CD14-positive monocyte (primary cell): ENCODE data around the gene STRN3. TPM values are rescaled to one million over a fixed set of nuclear protein-coding genes. Genes with fewer than 3 reads are reported as not detected.
"Not testable (repeated sequence)": the region's sequence is repeated elsewhere in the genome, so short reads cannot be mapped to it uniquely, and the experiment has no call there.

Experiments
- DNase-seq, 3 donors: peaks; one replicate each; pipeline ENCODE4 v3.0.0-alpha.2; 2011 to 2022
- H2AFZ ChIP-seq: 2 replicates; pipeline ENCODE4 v1.6.0; 2012; ENCODE audit warnings: mild to moderate bottlenecking, low read depth, low read length, inconsistent platforms; ENCODE audit not compliant: insufficient read depth, poor library complexity, severe bottlenecking
- H3K27ac ChIP-seq, 2 donors: 1 replicate in 1 of 2; 2 replicates in 1 of 2; pipeline ENCODE4 v1.5.1; 2012 to 2013; ENCODE audit warnings: low read length in 2 of 2, control low read depth in 1 of 2, inconsistent platforms in 1 of 2, low read depth in 1 of 2, mild to moderate bottlenecking in 1 of 2
- H3K27me3 ChIP-seq, 2 donors: one replicate each; pipeline versions ENCODE4 v1.6.0 to v1.6.1; 2011 to 2013; ENCODE audit warnings: low read length in 2 of 2; ENCODE audit not compliant: control insufficient read depth in 2 of 2, insufficient read depth in 2 of 2
- H3K36me3 ChIP-seq, 2 donors: replicated peaks in 1 of 2; 1 replicate in 1 of 2; 2 replicates in 1 of 2; pipeline versions ENCODE4 v1.5.1 to v1.6.1; 2012 to 2013; ENCODE audit warnings: low read length in 2 of 2, control low read depth in 1 of 2, inconsistent platforms in 1 of 2, mild to moderate bottlenecking in 1 of 2; ENCODE audit not compliant: insufficient read depth in 2 of 2, control insufficient read depth in 1 of 2
- H3K4me1 ChIP-seq, 2 donors: 1 replicate in 1 of 2; 2 replicates in 1 of 2; pipeline versions ENCODE4 v1.5.1 to v1.6.1; 2012 to 2013; ENCODE audit warnings: low read length in 2 of 2, control low read depth in 1 of 2, inconsistent platforms in 1 of 2, mild to moderate bottlenecking in 1 of 2, moderate library complexity in 1 of 2; ENCODE audit not compliant: insufficient read depth in 2 of 2, control insufficient read depth in 1 of 2
- H3K4me2 ChIP-seq: replicated peaks from 2 replicates; pipeline ENCODE3; 2012; ENCODE audit warnings: low read length, moderate library complexity, mild to moderate bottlenecking; ENCODE audit not compliant: poor library complexity, severe bottlenecking; ENCODE audit errors: extremely low read depth
- H3K4me3 ChIP-seq, 3 experiments: fragments of 200-600 bp in 1 of 3; sonication (generic) in 1 of 3; replicated peaks in 1 of 3; 1 replicate in 2 of 3; 2 replicates in 1 of 3; pipeline ENCODE4 v1.5.1; 2011 to 2013; ENCODE audit warnings: low read length in 3 of 3, mild to moderate bottlenecking in 3 of 3, control low read depth in 2 of 3, low read depth in 2 of 3, inconsistent platforms in 1 of 3, moderate library complexity in 1 of 3
- H3K79me2 ChIP-seq: 2 replicates; pipeline ENCODE4 v1.6.0; 2012; ENCODE audit warnings: mild to moderate bottlenecking, control low read depth, inconsistent platforms, low read length, moderate library complexity; ENCODE audit not compliant: insufficient read depth
- H3K9ac ChIP-seq: 2 replicates; pipeline ENCODE4 v1.6.0; 2017; ENCODE audit warnings: low read length, mild to moderate bottlenecking; ENCODE audit not compliant: insufficient read depth, poor library complexity, severe bottlenecking
- H3K9me3 ChIP-seq, 2 donors: replicated peaks in 1 of 2; 1 replicate in 1 of 2; 2 replicates in 1 of 2; pipeline versions ENCODE4 v1.5.1 to v1.6.1; 2012 to 2013; ENCODE audit warnings: low read length in 2 of 2, control low read depth in 1 of 2; ENCODE audit not compliant: control insufficient read depth in 1 of 2, insufficient read depth in 1 of 2
- H4K20me1 ChIP-seq: 2 replicates; pipeline ENCODE4 v1.6.0; 2012; ENCODE audit warnings: mild to moderate bottlenecking, low read length, control low read depth, moderate library complexity; ENCODE audit not compliant: insufficient read depth
- H3K27ac Mint-ChIP-seq, 7 donors: one replicate each; pipeline ENCODE4 v1.8.0; 2020; ENCODE audit warnings: mild to moderate bottlenecking in 7 of 7, mixed read lengths in 7 of 7, moderate library complexity in 6 of 7, inconsistent platforms in 2 of 7
- H3K27me3 Mint-ChIP-seq, 3 donors: one replicate each; pipeline ENCODE4 v1.8.0; 2021 to 2022; ENCODE audit warnings: low read depth in 3 of 3, mild to moderate bottlenecking in 3 of 3, mixed read lengths in 3 of 3, moderate library complexity in 3 of 3, inconsistent platforms in 1 of 3
- H3K36me3 Mint-ChIP-seq, 2 donors: one replicate each; pipeline ENCODE4 v1.8.0; 2020; ENCODE audit warnings: mixed read lengths in 2 of 2, inconsistent platforms in 1 of 2, mild to moderate bottlenecking in 1 of 2
- H3K4me1 Mint-ChIP-seq: one replicate; pipeline ENCODE4 v1.8.0; 2020; ENCODE audit warnings: mild to moderate bottlenecking, mixed read lengths
- H3K4me3 Mint-ChIP-seq, 2 donors: one replicate each; pipeline ENCODE4 v1.8.0; 2020; ENCODE audit warnings: mild to moderate bottlenecking in 2 of 2, mixed read lengths in 2 of 2, moderate library complexity in 1 of 2
- H3K9me3 Mint-ChIP-seq, 7 donors: one replicate each; pipeline ENCODE4 v1.8.0; 2020 to 2022; ENCODE audit warnings: mixed read lengths in 7 of 7, mild to moderate bottlenecking in 6 of 7, moderate library complexity in 6 of 7, inconsistent platforms in 2 of 7
- CTCF ChIP-seq: fragments of 200-600 bp; IDR thresholded peaks from one replicate; pipeline ENCODE4 v1.8.0; 2022; ENCODE audit warnings: antibody characterized with exemption, mild to moderate bottlenecking
- WGBS: methylation state at CpG from one replicate; pipeline ENCODE4 v1.1.5; 2013; ENCODE audit warnings: missing lambda C conversion rate; ENCODE audit not compliant: insufficient coverage; 5-methylcytosine and 5-hydroxymethylcytosine counted together
- intact Hi-C, 2 donors: fragments of 100-400 bp; cut with micrococcal nuclease; formaldehyde crosslinking; loops; one replicate each; pipeline versions ENCODE4 v1.15.0 to v1.15.1; 2023
- polyA plus RNA-seq, 3 donors: library from polyadenylated mRNA; depleted of rRNA in 1 of 3; unstranded in 2 of 3; stranded (reverse) in 1 of 3; fragments of 300-500 nt in 2 of 3; fragments of >200 nt in 1 of 3; fragmentation: Illumina TruSeq in 2 of 3; gene quantifications; 1 replicate in 2 of 3; 2 replicates in 1 of 3; pipeline ENCODE4 v1.2.3, GENCODE V29; 2012 to 2021

Gene STRN3
- polyA plus RNA-seq, 3 donors: 1.0 to 12.0 (median 3.8) TPM

GRCh38 chr14:31006703-31007102 lies 19.5 kb downstream of the STRN3 start:
- DNase-seq: no peak
- Mint-ChIP-seq H3K36me3 (peaks cover 23 to 49% of the 10 kb centered on the region in 2 donors), H3K9me3 (no peaks in the 10 kb centered on the region), H3K27ac (peak overlapping the region in 2 of 7 donors; percentile 55 to 73), H3K27me3 (no peaks in the 10 kb centered on the region), H3K4me1 (no peaks in the 10 kb centered on the region), H3K4me3 (no peak overlapping the region)
- H3K4me1 ChIP-seq: no peaks in the 10 kb centered on the region
- no peak for TF ChIP-seq CTCF
- peaks cover 62% of the 10 kb centered on the region for H3K79me2 ChIP-seq
- H3K27me3 ChIP-seq: no peaks in the 10 kb centered on the region
- no peaks in the 10 kb centered on the region for H3K9me3 ChIP-seq
- peaks cover 9 to 45% of the 10 kb centered on the region in 2 donors for H3K36me3 ChIP-seq
- no peak overlapping the region for H3K4me3 ChIP-seq
- H2AFZ ChIP-seq: no peak overlapping the region
- no peak overlapping the region for H3K27ac ChIP-seq
- H3K4me2 ChIP-seq: no peak overlapping the region
- intact Hi-C loops: no loop called here
- no CpG with 5 or more reads among the region's 1 CpG for WGBS
- H3K9ac ChIP-seq: no peak overlapping the region
- peaks cover 18% of the 10 kb centered on the region for H4K20me1 ChIP-seq

- Mint-ChIP-seq H3K27ac (peak overlapping the region in 2 of 7 donors; percentile 5 to 8), H3K36me3 (peaks cover 32 to 70% of the 10 kb centered on the region in 2 donors), H3K9me3 (peaks cover 1 to 10% (median 6%) of the 10 kb centered on the region in 7 donors)
- no CpG with 5 or more reads among the region's 6 CpGs for WGBS
- H3K9ac ChIP-seq, H2AFZ ChIP-seq, H3K4me2 ChIP-seq, DNase-seq, H3K4me3 Mint-ChIP-seq, H3K27ac ChIP-seq, H3K27me3 ChIP-seq, H3K27me3 Mint-ChIP-seq, H3K9me3 ChIP-seq, H3K4me1 Mint-ChIP-seq, H3K4me3 ChIP-seq, intact Hi-C loops, H3K4me1 ChIP-seq: not testable (repeated sequence)
- Histone ChIP-seq H3K79me2 (peaks cover 70% of the 10 kb centered on the region), H3K36me3 (peaks cover 14 to 59% of the 10 kb centered on the region in 2 donors), H4K20me1 (peaks cover 19% of the 10 kb centered on the region)
Observed at GRCh38 chr14:31004007-31004406, 22.2 kb downstream of the STRN3 start.
